ENCODE measurements around the gene ABL1. TPM values are rescaled to one million over a fixed set of nuclear protein-coding genes. Genes with fewer than 3 reads are reported as not detected.

ABL1 gene
- polyA plus RNA-seq, 3 donors: 4.5 to 14.5 (median 8.0) TPM

DNA sequence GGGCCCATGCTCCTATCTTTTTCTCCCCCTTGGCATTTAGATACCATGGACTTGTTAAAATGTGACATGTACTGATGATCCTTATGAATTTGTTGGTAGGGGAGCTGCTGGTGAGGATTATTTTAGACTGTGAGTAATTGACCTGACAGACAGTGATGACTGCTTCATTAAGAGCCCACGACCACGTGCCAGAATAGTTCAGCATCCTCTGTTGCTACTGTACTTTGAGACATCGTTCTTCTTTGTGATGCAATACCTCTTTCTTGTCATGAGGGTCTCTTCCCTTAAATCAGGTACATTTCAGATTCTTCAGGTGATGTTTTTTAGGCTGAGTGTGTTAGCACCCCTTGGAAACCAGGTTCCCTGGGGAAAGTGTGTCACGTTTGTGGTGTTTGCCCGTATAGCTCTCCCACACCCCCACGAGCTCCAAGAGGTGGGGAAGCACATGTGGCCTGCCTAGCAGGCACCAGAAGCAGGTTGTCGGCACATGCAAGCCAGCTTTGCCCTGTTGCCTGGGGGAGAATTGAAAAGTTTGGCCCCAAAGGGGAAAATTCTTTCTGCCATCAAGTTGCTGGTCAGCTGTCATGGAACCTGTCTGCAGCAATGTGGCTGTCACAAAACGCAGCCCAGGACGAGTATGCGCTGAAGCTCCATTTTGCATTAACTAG lies 36.5 kb downstream of the ABL1 start:
- Mint-ChIP-seq H3K9me3 (no peaks in the 10 kb centered on the region), H3K4me1 (no peaks in the 10 kb centered on the region), H3K27ac (peak overlapping the region in 1 of 7 donors; percentile 21), H3K36me3 (peaks cover 52 to 62% of the 10 kb centered on the region in 2 donors), H3K27me3 (ENCODE audit: low read depth in 3 of 3) (no peaks in the 10 kb centered on the region), H3K4me3 (no peak overlapping the region)
- no peaks in the 10 kb centered on the region for H3K79me2 ChIP-seq (ENCODE audit: insufficient read depth, low read length)
- H3K36me3 ChIP-seq (replicated peaks in 1 of 2; ENCODE audit: control insufficient read depth in 1 of 2, insufficient read depth in 2 of 2, low read length in 2 of 2): peaks cover 35 to 79% of the 10 kb centered on the region in 2 donors
- H3K27ac ChIP-seq (ENCODE audit: low read depth in 1 of 2, low read length in 2 of 2): no peak overlapping the region
- 86% methylated on average over 6 of the region's 10 CpGs for WGBS (ENCODE audit: insufficient coverage)
- H3K4me1 ChIP-seq (ENCODE audit: control insufficient read depth in 1 of 2, insufficient read depth in 2 of 2, low read length in 2 of 2): no peaks in the 10 kb centered on the region
- H3K9me3 ChIP-seq (replicated peaks in 1 of 2; ENCODE audit: control insufficient read depth in 1 of 2, insufficient read depth in 1 of 2, low read length in 2 of 2): no peaks in the 10 kb centered on the region
- no peak overlapping the region for H3K9ac ChIP-seq (ENCODE audit: insufficient read depth, low read length, poor library complexity, severe bottlenecking)
- H3K27me3 ChIP-seq (ENCODE audit: control insufficient read depth in 2 of 2, insufficient read depth in 2 of 2, low read length in 2 of 2): no peaks in the 10 kb centered on the region
- H3K4me2 ChIP-seq (replicated peaks; ENCODE audit: extremely low read depth, low read length, poor library complexity, severe bottlenecking): no peak overlapping the region
- no peak overlapping the region for H3K4me3 ChIP-seq (replicated peaks in 1 of 3; ENCODE audit: low read depth in 2 of 3, low read length in 3 of 3)
- no peak for DNase-seq
- intact Hi-C loops (cut with micrococcal nuclease): no loop called here
- TF ChIP-seq, protein P1, sequence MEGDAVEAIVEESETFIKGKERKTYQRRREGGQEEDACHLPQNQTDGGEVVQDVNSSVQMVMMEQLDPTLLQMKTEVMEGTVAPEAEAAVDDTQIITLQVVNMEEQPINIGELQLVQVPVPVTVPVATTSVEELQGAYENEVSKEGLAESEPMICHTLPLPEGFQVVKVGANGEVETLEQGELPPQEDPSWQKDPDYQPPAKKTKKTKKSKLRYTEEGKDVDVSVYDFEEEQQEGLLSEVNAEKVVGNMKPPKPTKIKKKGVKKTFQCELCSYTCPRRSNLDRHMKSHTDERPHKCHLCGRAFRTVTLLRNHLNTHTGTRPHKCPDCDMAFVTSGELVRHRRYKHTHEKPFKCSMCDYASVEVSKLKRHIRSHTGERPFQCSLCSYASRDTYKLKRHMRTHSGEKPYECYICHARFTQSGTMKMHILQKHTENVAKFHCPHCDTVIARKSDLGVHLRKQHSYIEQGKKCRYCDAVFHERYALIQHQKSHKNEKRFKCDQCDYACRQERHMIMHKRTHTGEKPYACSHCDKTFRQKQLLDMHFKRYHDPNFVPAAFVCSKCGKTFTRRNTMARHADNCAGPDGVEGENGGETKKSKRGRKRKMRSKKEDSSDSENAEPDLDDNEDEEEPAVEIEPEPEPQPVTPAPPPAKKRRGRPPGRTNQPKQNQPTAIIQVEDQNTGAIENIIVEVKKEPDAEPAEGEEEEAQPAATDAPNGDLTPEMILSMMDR (IDR thresholded peaks at IDR 0.05): no peak
- peaks cover 6% of the 10 kb centered on the region for H4K20me1 ChIP-seq (ENCODE audit: insufficient read depth, low read length)
- no peak overlapping the region for H2AFZ ChIP-seq (ENCODE audit: insufficient read depth, low read depth, low read length, poor library complexity, severe bottlenecking)

DNA sequence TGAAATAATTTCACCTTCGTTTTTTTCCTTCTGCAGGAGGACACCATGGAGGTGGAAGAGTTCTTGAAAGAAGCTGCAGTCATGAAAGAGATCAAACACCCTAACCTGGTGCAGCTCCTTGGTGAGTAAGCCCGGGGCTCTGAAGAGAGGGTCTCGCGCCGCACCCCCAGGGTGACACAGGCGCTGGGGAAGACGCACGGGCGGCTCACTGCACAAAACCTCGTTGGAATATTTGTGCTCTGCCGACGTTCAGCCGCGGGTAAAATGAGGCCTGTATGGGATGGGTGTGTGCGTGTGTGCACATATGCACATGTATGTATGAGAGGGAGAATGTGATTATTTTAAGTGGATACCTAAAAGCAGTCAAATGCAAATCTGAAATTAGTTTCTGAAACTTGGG lies 37.0 kb downstream of the ABL1 start:
- peaks cover 56 to 63% of the 10 kb centered on the region in 2 donors for H3K36me3 Mint-ChIP-seq
- TF ChIP-seq, protein P1 (IDR thresholded peaks at IDR 0.05): no peak
- intact Hi-C loops (cut with micrococcal nuclease): no loop called here
- no peaks in the 10 kb centered on the region for H3K4me1 Mint-ChIP-seq
- H3K9me3 ChIP-seq (replicated peaks in 1 of 2; ENCODE audit: control insufficient read depth in 1 of 2, insufficient read depth in 1 of 2, low read length in 2 of 2): no peaks in the 10 kb centered on the region
- 94% methylated on average over 14 of the region's 15 CpGs for WGBS (ENCODE audit: insufficient coverage)
- no peaks in the 10 kb centered on the region for H3K9me3 Mint-ChIP-seq
- no peak for DNase-seq
- H3K9ac ChIP-seq (ENCODE audit: insufficient read depth, low read length, poor library complexity, severe bottlenecking): no peak overlapping the region
- no peak overlapping the region for H3K27ac Mint-ChIP-seq
- no peaks in the 10 kb centered on the region for H3K27me3 Mint-ChIP-seq (ENCODE audit: low read depth in 3 of 3)
- no peaks in the 10 kb centered on the region for H3K79me2 ChIP-seq (ENCODE audit: insufficient read depth, low read length)
- no peaks in the 10 kb centered on the region for H3K4me1 ChIP-seq (ENCODE audit: control insufficient read depth in 1 of 2, insufficient read depth in 2 of 2, low read length in 2 of 2)
- H3K27ac ChIP-seq (ENCODE audit: low read depth in 1 of 2, low read length in 2 of 2): no peak overlapping the region
- H2AFZ ChIP-seq (ENCODE audit: insufficient read depth, low read depth, low read length, poor library complexity, severe bottlenecking): no peak overlapping the region
- no peak overlapping the region for H3K4me3 Mint-ChIP-seq
- H3K27me3 ChIP-seq (ENCODE audit: control insufficient read depth in 2 of 2, insufficient read depth in 2 of 2, low read length in 2 of 2): no peaks in the 10 kb centered on the region
- H3K36me3 ChIP-seq (replicated peaks in 1 of 2; ENCODE audit: control insufficient read depth in 1 of 2, insufficient read depth in 2 of 2, low read length in 2 of 2): peaks cover 35 to 82% of the 10 kb centered on the region in 2 donors
- no peak overlapping the region for H3K4me3 ChIP-seq (replicated peaks in 1 of 3; ENCODE audit: low read depth in 2 of 3, low read length in 3 of 3)
- H4K20me1 ChIP-seq (ENCODE audit: insufficient read depth, low read length): peaks cover 3% of the 10 kb centered on the region
- H3K4me2 ChIP-seq (replicated peaks; ENCODE audit: extremely low read depth, low read length, poor library complexity, severe bottlenecking): no peak overlapping the region
